NCI-H2081 treated with DMSO at 0.1 percent for 48 hours (cell line): ENCODE data around the gene WDR31.
"Not testable (repeated sequence)": the region's sequence is repeated elsewhere in the genome, so short reads cannot be mapped to it uniquely, and the experiment has no call there.

Experiments
- DNase-seq: peaks from one replicate; lab custom pipeline; 2025; lab: John Stamatoyannopoulos, UW

The WDR31 gene

DNA sequence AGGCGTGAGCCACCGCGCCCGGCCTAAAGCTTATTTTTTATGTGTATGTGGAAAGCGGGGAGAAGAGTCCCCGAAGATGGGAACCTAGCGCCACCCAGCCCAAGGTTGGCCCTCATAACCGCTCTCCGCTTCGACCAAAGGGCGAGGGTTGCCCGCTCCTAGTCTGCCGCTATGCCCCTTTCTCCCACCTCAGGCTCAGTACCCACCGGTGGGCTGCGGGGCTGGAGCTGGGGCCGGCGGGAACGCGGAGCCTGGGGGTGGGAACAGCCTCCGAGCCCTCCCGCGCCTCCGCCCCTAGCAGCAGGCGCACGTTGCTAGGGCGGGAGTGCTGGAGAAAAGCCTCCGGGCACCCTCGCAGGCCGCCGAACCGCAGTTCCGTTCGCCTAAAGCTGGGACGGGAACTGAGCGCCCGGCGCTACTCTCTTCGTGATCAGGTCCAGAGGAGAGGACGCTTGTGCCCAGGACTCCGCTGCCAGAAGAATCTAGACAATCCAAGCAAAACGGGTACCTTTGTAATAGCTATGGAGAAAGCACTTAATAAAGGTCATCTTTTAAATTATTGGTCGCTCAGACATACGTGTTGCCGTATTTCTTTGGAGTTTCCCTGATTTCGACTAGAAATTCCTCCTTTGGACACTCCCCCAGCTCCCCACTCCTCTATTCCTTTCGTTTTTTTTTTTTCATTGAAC is at the start of gene WDR31:
TSS of gene WDR31 (minus strand) at position 265 of the 689 bp plus-strand sequence. CDS start 8,253 bp downstream, outside the sequence.
- DNase-seq, result peak; percentile 25

- DNase-seq, result no peak
These were observed 49.4 kb upstream of the WDR31 start for GRCh38 chr9:113389451-113389850.

- no peak for DNase-seq
These were observed 48.8 kb upstream of the WDR31 start for GRCh38 chr9:113388833-113389232.

- no peak for DNase-seq
These were observed 47.6 kb upstream of the WDR31 start for GRCh38 chr9:113387560-113388230.

DNA sequence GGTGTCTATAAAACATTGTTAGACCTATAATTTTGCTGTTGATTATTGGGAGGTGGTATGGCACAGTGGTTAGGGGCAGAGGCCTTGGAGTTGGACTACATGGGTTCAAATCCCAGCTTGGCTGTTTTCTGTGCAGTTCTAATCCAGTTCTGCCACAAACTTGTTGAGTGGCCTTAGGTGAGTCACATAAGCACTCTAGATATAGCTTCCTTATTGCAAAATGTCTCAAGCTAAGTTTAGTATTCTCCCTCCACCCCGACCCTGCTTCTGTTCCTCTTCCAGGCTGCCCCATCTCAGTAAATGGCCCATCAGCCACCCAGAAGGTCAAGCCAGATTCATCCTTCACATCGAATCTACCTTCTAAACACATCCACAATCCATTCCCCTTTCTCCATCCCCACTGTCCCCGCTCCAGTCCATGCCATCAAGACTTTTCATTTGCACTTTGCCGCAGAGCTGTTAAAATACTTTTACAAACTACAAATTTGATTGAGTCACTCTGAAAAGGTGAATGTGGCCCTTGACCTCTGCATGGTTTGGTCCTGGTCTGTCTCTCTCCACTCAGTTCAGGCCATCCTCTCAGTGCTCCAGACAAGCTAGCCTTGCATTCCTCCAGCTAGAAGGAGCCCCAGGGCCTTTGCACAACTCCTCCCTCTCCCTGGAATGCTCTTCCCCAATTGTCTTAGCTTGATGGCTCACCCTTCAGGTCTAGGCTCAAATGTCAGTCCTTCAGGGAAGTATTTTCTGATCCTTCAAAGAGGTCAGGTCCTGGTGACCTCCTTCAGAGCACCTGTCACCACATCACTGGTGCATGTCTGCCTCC is 46.7 kb upstream of the WDR31 start:
- DNase-seq, result no peak

- DNase-seq, result no peak
These were observed 41.9 kb upstream of the WDR31 start for GRCh38 chr9:113381909-113382411.

DNA sequence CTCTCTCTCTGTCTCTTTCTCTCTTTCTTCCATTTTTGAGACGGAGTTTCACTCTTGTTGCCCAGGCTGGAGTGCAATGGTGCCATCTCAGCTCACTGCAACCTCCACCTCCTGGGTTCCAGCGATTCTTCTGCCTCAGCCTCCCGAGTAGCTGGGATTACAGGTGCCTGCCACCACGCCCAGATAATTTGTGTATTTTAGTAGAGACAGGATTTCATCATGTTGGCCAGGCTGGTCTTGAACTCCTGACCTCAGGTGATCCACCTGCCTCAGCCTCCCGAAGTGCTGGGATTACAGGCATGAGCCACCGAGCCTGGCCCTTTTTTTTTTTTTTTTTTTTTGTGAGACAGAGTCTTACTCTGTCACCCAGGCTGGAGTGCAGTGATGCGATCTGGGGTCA is 41.4 kb upstream of the WDR31 start:
- not testable (repeated sequence) for DNase-seq

GRCh38 chr9:113380869-113381378 is 40.8 kb upstream of the WDR31 start:
- DNase-seq, result no peak

- not testable (repeated sequence) for DNase-seq
These were observed 39.7 kb upstream of the WDR31 start for GRCh38 chr9:113379829-113380210.

GRCh38 chr9:113379094-113379828 is 39.2 kb upstream of the WDR31 start:
- not testable (repeated sequence) for DNase-seq

DNA sequence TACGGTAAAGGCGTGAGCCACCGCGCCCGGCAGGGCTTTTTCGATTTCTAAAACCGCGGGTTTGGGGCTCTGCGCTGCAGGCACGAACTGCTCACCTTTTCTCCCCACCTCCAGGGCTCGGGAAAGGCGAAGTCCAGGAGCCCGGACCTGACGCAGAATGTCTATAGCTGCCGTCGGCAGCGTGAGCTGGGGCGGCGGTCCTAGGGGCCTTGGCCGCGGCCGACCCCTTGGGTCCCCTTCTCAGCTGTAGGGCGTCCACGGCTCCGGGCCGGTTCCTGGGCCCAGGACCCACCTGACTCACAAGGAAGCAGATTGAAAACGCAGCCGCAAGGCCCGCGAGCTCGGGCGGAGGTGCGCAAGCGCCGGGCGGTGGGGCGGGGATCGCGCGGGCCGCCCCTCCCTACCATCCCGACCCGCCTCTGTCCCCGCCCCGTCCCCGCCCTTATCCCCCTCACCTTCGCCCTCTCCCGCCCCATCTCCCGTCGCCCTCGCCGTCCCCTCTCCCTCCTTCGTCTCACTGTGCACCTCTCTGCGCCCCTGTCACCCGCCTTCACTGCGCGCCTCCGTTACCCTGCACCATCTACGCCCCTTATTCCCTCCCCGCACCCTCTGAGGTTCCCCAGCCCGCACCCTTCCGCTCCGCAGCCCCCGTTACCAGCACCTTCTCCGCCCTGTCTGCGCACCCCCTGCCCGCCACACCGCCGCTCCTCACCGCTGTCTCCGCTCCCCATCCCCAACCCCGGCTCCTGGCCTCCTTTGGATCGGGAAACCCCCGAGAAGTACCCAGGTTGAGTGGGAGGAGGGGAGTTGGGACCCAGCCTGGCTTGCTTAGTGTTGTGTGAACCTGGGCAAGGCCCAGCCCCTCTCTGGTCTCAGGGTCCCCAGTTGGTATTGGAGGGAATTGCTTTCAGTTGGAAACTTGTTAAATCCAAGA is 36.8 kb upstream of the WDR31 start, which contains the start of gene HDHD3:
TSS of gene HDHD3 (minus strand) at position 353 of the 934 bp plus-strand sequence. CDS start 2,632 bp downstream, outside the sequence.
- DNase-seq, result no peak

- DNase-seq, result no peak
These were observed 35.3 kb upstream of the WDR31 start for GRCh38 chr9:113375057-113376023.

GRCh38 chr9:113373676-113374392 is 33.8 kb upstream of the WDR31 start:
- DNase-seq, result no peak

GRCh38 chr9:113373256-113373655 is 33.2 kb upstream of the WDR31 start:
- DNase-seq, result no peak

DNA sequence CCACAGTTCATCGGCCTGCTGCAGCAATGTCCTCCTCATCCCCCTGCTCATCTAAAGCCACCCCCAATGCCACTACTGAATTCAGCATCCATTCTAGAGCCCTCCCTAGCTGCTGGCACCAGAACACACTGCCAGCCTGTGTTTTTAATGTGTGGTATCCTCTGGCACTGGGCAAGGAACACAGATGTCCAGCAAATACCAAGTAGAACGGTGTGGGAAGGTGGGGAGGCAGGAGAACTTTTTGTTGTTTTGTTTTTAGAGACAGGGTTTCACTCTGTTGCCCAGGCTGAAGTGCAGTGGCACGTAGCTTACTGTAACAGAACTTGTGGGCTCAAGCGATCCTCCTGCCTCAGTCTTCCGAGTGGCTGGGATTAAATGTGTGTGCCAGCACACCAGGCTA is 32.0 kb upstream of the WDR31 start:
- no peak for DNase-seq

DNA sequence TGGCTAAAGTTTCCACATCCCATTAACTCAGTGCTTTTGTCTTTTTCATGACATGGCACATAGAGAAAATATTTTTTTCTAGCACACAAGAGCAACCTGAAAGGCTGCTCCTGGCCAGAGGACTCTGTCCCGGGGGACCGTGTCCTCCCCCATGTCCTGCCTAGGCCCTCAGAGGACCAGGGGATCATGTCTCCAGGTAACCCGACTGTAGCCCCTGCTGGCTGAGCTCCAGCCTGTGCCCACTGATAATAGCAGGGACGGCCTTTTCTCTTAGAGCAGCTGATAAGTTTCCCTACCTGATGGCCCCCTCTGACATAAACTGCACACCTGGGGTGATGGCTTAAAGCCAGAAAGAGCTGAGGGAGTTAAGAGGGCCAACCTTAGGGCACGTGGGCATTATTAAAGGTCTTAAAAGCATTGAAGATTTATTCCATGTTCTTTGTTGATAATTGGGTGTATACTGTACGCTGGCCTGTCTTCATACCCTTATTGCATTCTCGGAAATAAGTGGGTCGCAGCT is 30.8 kb upstream of the WDR31 start:
- DNase-seq, result no peak

GRCh38 chr9:113369855-113370140 is 29.7 kb upstream of the WDR31 start:
- DNase-seq, result no peak
